Hepatocyte (in vitro differentiated cells): Measurements from ENCODE around the gene PHB1. TPM values are rescaled to one million over a fixed set of nuclear protein-coding genes. Genes with fewer than 3 reads are reported as not detected.

Experiments used
- DNase-seq: peaks from one replicate; pipeline ENCODE4 v3.0.0-alpha.2; 2016; ENCODE audit warnings: low spot score
- H2AFZ ChIP-seq: fragments of 200-600 bp; sonication (generic); 2 replicates; pipeline ENCODE4 v1.6.0; 2016; ENCODE audit warnings: antibody characterized with exemption, mild to moderate bottlenecking
- H3K27ac ChIP-seq: fragments of 200-600 bp; sonication (generic); 2 replicates; pipeline ENCODE4 v1.5.1; 2016; ENCODE audit warnings: mild to moderate bottlenecking
- H3K27me3 ChIP-seq: fragments of 200-600 bp; sonication (generic); 2 replicates; pipeline ENCODE4 v1.6.1; 2016
- H3K36me3 ChIP-seq: fragments of 200-600 bp; sonication (generic); replicated peaks from 2 replicates; pipeline ENCODE4 v1.5.1; 2016; ENCODE audit warnings: low read depth; ENCODE audit not compliant: insufficient read depth
- H3K4me1 ChIP-seq: fragments of 200-600 bp; sonication (generic); 2 replicates; pipeline ENCODE4 v1.5.1; 2016; ENCODE audit warnings: mild to moderate bottlenecking, moderate library complexity; ENCODE audit not compliant: insufficient read depth
- H3K4me2 ChIP-seq: fragments of 200-600 bp; sonication (generic); 2 replicates; pipeline ENCODE4 v1.6.0; 2016
- H3K4me3 ChIP-seq: fragments of 200-600 bp; sonication (generic); 2 replicates; pipeline ENCODE4 v1.5.1; 2016; ENCODE audit warnings: mild to moderate bottlenecking
- H3K79me2 ChIP-seq: fragments of 200-600 bp; sonication (generic); 2 replicates; pipeline ENCODE4 v1.6.0; 2017; ENCODE audit warnings: mild to moderate bottlenecking
- H3K9me2 ChIP-seq: fragments of 200-600 bp; sonication (generic); replicated peaks from 2 replicates; pipeline ENCODE4 v1.6.0; 2017; ENCODE audit warnings: mild to moderate bottlenecking; ENCODE audit not compliant: insufficient read depth
- H3K9me3 ChIP-seq: fragments of 200-600 bp; sonication (generic); 2 replicates; pipeline ENCODE4 v1.5.1; 2016; ENCODE audit warnings: low read depth, mild to moderate bottlenecking
- H4K20me1 ChIP-seq: fragments of 200-600 bp; sonication (generic); 2 replicates; pipeline ENCODE4 v1.6.0; 2016; ENCODE audit warnings: mild to moderate bottlenecking; ENCODE audit not compliant: insufficient read depth, poor library complexity, severe bottlenecking
- EZH2 ChIP-seq: fragments of 200-600 bp; sonication (generic); IDR thresholded peaks from 2 replicates; pipeline ENCODE4 v1.6.1; 2016; ENCODE audit warnings: antibody characterized with exemption, mild to moderate bottlenecking, borderline replicate concordance
- EZH2phosphoT487 ChIP-seq: fragments of 200-600 bp; sonication (generic); IDR thresholded peaks from one replicate; pipeline ENCODE4 v1.6.1; 2018; ENCODE audit warnings: antibody characterized with exemption, mild to moderate bottlenecking, low read depth, moderate library complexity; ENCODE audit not compliant: unreplicated experiment, severe bottlenecking
- WGBS: methylation state at CpG from one replicate; pipeline ENCODE4 v1.1.6; 2016; ENCODE audit warnings: low lambda C conversion rate; ENCODE audit errors: missing lambda C conversion rate; 5-methylcytosine and 5-hydroxymethylcytosine counted together
- polyA plus RNA-seq: library from polyadenylated mRNA; unstranded; fragments of >200 nt; fragmentation: Nextera tagmentation; extraction: Ambion mirVana; gene quantifications from 2 replicates; pipeline ENCODE4 v1.2.1, GENCODE V29; 2016
- total RNA-seq: library from RNA; depleted of rRNA; stranded (reverse); fragments of >200 nt; gene quantifications from 2 replicates; pipeline ENCODE4 v1.2.3, GENCODE V29; 2014
- TF ChIP-seq, protein P1 (sequence below): fragments of 200-600 bp; sonication (generic); IDR thresholded peaks from 2 replicates; pipeline ENCODE4 v1.5.1; 2016; ENCODE audit warnings: antibody characterized with exemption, mild to moderate bottlenecking; ENCODE audit not compliant: poor library complexity

The PHB1 gene
- total and polyA plus RNA-seq, 2 experiments from 2014 or later: 114 to 171 TPM

DNA sequence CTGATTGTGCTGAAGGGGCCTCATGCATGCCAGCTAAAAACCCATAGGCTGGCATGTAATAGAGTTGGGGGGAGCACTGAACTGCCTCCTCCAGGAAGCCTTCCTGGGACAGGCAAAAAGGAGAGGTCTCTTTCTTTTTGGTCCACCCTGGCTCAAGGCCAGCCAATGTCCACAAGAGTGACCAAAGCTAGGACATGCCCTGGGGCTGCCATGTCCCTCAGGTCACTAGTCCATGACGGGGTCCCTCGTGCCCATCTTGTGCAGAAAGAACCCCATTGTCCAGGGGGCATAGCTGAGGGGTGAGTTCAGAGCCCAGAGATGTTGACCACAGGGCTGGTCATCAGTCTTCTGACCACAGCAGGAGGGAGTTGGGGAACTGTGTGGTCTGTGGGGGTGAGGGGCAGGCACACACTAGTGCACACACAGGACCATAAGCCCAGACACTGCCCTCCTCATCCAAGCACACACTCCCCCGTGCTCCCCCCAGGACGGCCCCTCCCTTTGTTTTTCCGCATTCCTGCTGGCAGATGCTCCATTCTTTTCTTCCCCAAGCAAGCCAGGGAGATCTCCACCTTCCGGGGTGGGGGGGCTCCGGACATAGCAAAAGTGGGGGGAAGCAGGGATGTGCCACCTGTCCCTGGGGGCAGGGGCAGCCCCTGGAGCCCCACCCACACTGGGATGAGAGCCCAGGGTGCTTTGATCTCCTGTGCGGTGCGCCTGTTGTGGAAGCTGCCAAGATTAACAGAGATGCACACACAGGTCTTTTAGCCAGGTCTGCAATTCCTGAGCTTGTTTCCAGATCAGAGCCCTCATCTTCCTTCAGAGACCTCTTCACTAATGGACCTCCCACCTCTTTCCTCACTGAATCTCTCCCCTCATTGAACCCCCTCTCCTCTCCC is 25.2 kb upstream of the PHB1 start:
- H2AFZ ChIP-seq: no peak overlapping the region
- peaks cover 6% of the 10 kb centered on the region for H3K4me1 ChIP-seq
- WGBS: 86% methylated on average over 6 of the region's 9 CpGs
- TF ChIP-seq EZH2 (no peak), EZH2phosphoT487 (no peak)
- TF ChIP-seq, protein P1, sequence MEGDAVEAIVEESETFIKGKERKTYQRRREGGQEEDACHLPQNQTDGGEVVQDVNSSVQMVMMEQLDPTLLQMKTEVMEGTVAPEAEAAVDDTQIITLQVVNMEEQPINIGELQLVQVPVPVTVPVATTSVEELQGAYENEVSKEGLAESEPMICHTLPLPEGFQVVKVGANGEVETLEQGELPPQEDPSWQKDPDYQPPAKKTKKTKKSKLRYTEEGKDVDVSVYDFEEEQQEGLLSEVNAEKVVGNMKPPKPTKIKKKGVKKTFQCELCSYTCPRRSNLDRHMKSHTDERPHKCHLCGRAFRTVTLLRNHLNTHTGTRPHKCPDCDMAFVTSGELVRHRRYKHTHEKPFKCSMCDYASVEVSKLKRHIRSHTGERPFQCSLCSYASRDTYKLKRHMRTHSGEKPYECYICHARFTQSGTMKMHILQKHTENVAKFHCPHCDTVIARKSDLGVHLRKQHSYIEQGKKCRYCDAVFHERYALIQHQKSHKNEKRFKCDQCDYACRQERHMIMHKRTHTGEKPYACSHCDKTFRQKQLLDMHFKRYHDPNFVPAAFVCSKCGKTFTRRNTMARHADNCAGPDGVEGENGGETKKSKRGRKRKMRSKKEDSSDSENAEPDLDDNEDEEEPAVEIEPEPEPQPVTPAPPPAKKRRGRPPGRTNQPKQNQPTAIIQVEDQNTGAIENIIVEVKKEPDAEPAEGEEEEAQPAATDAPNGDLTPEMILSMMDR: no peak
- H4K20me1 ChIP-seq: no peaks in the 10 kb centered on the region
- H3K27ac ChIP-seq: no peak overlapping the region
- H3K4me2 ChIP-seq: no peak overlapping the region
- H3K4me3 ChIP-seq: no peak overlapping the region
- H3K36me3 ChIP-seq: no peaks in the 10 kb centered on the region
- no peak for DNase-seq
- peaks cover 33% of the 10 kb centered on the region for H3K27me3 ChIP-seq
- no peaks in the 10 kb centered on the region for H3K79me2 ChIP-seq
- no peaks in the 10 kb centered on the region for H3K9me2 ChIP-seq
- no peaks in the 10 kb centered on the region for H3K9me3 ChIP-seq

DNA sequence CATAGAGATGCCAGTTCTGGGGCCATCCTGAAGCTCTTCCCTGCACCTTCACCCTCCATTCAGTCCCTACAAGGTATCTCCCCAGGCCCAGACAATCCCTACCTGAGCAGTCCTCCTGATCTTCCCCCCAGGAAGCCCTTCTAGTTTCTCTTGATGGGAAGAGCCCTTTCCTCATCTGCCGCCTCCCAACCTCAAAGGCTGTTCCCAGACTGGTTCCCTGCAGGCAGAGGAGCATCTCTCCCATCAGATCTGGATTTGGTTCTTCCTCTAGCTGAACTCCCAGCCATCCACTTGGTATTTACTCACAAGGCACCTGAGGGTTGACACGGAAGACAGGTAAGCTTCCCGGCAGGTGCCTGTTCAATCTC is 24.6 kb upstream of the PHB1 start:
- TF ChIP-seq, protein P1: no peak
- no peak for TF ChIP-seq EZH2
- DNase-seq: no peak
- Histone ChIP-seq H3K4me3 (no peak overlapping the region), H4K20me1 (no peaks in the 10 kb centered on the region), H3K9me3 (no peaks in the 10 kb centered on the region), H3K79me2 (no peaks in the 10 kb centered on the region), H3K4me2 (peak overlapping the region; percentile 64), H2AFZ (no peak overlapping the region), H3K9me2 (no peaks in the 10 kb centered on the region), H3K4me1 (peaks cover 6% of the 10 kb centered on the region), H3K27ac (no peak overlapping the region), H3K27me3 (peaks cover 33% of the 10 kb centered on the region), H3K36me3 (no peaks in the 10 kb centered on the region)
- 73% methylated on average over 3 of the region's 3 CpGs for WGBS

DNA sequence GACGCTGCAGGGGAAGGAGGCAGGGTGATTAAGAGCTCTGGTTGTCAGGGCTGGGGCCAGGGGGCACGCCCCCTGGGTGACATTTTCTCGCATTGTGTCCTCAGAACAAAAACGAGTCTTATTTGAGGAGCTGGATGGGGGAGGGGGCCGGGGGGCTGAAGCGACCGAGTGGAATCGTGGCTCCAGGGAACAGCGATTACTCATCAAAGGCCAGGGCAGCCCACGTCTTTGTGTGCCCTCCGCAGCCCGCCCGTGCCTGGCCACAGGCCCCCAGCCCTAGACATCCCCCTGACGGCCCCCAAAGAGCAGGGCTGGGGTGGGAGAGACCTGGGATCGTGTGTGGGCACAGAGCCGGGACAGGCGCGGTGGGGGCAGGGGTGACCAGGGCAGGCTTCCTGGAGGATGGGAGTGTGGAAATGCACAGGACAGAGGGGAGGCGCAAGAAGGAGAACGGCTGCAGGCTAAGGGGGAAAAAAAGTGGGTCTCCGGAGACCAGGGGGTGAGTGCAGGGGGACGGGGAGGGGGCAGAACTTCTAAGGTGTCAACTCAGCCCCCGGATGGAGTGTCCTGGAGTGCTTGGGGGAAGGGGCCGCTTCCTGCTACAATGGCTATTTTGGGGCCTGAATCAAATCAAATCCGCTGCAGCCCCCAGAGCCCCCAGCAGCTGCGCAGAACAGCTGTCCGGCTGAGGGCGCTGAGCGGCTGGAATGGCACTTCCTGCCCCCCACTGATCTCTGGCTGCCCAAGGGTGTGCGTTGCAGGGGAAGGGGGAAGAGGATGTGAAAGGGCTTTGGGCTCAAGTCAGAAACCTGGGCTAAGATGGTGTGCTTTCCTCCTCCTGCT is 24.0 kb upstream of the PHB1 start:
- H3K4me2 ChIP-seq: peak overlapping the region; percentile 64
- TF ChIP-seq, protein P1: no peak
- no peak for TF ChIP-seq EZH2phosphoT487
- no peak for TF ChIP-seq EZH2

More for the DNA sequence above, 24.0 kb upstream of the PHB1 start:
- no peaks in the 10 kb centered on the region for H3K9me3 ChIP-seq
- H2AFZ ChIP-seq: no peak overlapping the region
- no peaks in the 10 kb centered on the region for H3K79me2 ChIP-seq
- no peak for DNase-seq
- H3K4me3 ChIP-seq: no peak overlapping the region
- H3K27ac ChIP-seq: no peak overlapping the region
- H3K9me2 ChIP-seq: no peaks in the 10 kb centered on the region
- H3K4me1 ChIP-seq: peaks cover 6% of the 10 kb centered on the region
- WGBS: 20% methylated on average over 18 of the region's 30 CpGs
- peaks cover 33% of the 10 kb centered on the region for H3K27me3 ChIP-seq
- no peaks in the 10 kb centered on the region for H3K36me3 ChIP-seq
- no peaks in the 10 kb centered on the region for H4K20me1 ChIP-seq
